Midbrain (tissue), 1 donor: ENCODE measurements around the gene TDG.
"Not testable (repeated sequence)": the region's sequence is repeated elsewhere in the genome, so short reads cannot be mapped to it uniquely, and the experiment has no call there.

Experiments used
- DNase-seq: peaks from one replicate; lab custom pipeline; 2025; lab: John Stamatoyannopoulos, UW

The TDG gene

DNA sequence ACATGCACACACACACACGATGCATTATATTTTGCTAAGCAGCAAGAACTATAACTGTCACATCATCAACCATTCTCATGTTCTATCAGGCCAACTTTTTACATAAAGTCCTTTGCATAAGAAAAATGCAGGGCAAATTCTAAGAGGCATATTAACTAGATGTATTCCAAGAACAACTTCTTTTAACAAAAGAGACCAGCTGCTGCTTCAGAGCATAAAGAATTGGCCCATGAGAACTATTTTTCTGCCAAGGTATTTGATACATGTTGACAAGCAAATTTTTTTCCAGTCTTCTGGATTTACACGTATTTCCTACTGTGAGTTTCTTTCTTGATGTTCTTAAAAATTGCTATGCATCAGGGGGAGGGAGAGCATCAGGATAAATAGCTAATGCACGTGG is 57.1 kb downstream of the TDG start:
- no peak for DNase-seq

DNA sequence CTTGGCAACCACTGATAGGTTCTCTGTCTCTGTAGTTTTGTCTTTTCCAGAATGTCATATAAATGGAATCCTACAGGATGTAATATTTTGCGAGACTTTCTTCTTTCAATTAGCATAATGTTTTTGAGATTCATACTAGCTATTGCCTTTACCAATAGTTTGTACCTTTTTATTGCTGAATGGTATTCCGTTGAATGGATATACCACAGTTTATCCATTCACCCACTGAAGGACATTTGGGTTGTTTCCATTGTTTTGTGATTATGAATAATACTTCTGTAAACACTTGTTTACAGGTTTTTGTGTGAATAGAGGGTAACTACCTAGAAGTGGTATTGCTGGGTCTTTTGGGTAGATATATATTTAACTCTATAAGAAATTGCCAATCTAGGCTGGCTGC is 58.0 kb downstream of the TDG start:
- no peak for DNase-seq

DNA sequence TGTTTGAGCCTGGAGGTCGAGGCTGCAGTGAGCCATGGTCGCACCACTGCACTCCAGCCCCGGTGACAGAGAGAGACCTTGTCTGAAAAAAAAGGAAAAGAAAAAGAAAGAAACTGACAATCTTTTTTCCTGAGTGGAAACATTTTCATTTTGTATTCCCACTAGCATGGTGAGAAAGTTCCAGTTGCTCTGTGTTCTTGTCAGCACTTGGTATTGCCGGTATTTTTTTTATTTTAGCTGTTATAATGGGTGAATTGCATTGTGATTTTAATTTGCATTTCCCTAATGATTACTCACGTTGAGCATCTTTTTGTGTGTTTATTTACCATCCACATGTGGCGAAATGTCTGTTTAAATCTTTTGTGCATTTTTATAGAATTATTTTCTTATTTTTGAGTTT is 58.7 kb downstream of the TDG start:
- no peak for DNase-seq

GRCh38 chr12:104025771-104026170 is 60.1 kb downstream of the TDG start:
- no peak for DNase-seq

GRCh38 chr12:104026841-104027599 is 61.3 kb downstream of the TDG start:
- DNase-seq = no peak

DNA sequence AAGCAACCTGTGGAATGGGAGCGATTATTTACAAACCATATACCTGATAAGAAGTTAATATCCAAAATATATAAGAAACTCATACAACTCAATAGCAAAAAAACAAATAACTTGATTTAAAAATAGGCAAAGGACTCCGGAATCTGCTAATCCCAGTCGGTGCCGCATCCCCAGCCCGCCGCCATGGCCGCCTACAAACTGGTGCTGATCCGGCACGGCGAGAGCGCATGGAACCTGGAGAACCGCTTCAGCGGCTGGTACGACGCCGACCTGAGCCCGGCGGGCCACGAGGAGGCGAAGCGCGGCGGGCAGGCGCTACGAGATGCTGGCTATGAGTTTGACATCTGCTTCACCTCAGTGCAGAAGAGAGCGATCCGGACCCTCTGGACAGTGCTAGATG is 64.9 kb downstream of the TDG start:
- not testable (repeated sequence) for DNase-seq

DNA sequence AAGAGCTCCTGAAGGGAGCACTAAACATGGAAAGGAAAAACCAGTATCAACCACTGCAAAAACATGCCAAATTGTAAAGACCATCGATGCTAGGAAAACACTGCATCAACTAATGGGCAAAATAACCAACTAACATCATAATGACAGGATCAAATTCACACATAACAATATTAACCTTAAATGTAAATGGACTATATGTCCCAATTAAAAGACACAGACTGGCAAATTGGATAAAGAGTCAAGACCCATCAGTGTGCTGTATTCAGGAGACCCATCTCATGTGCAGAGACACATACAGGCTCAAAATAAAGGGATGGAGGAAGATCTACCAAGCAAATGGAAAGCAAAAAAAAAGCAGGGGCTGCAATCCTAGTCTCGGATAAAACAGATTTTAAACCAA is 70.5 kb downstream of the TDG start:
- not testable (repeated sequence) for DNase-seq
